LHCN-M2 (cell line): Measurements from ENCODE around the gene OSBPL6. TPM values are rescaled to one million over a fixed set of nuclear protein-coding genes. Genes with fewer than 3 reads are reported as not detected.
"Not testable (repeated sequence)": the region's sequence is repeated elsewhere in the genome, so short reads cannot be mapped to it uniquely, and the experiment has no call there.

ENCODE experiments used
- DNase-seq: peaks from one replicate; pipeline ENCODE4 v3.0.0-alpha.2; 2012; ENCODE audit warnings: low read depth
- total RNA-seq: library from RNA; depleted of rRNA; stranded (reverse); fragments of >200 nt; gene quantifications from 2 replicates; pipeline ENCODE4 v1.2.3, GENCODE V29; 2014

Gene OSBPL6
- total RNA-seq, 1 experiment from 2014 or later = 18.1 TPM

DNA sequence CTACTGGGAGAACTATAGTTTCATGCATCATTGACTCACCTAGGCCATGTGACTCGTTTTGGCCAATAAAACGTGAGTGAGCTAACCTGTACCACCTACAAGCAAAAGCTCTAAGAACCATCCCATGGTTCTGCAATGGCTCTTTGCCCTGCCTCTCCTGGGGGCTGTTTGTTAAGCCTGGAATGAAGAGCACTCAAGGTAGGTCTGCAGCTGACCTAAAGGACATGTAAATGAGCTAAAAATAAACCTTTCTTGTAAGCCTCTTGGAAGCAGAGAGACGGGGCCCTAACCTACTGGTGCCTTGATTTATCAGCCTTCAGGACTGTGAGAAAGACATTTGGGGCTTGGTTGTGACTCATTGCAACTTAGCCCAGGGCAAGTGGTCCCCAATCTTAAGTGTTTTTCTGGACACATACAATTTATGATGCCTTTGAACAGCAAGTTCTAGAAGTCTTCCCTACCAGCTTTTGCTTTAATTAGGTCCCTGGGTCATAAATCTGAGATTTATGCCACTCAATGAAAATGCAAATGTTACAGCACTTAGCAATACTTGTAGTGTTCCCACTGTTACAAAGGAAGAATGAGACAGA, 107.4 kb downstream of the OSBPL6 start:
- no peak for DNase-seq

- peak; percentile 21 for DNase-seq
These were observed 110.0 kb downstream of the OSBPL6 start for GRCh38 chr2:178304333-178304732.

DNA sequence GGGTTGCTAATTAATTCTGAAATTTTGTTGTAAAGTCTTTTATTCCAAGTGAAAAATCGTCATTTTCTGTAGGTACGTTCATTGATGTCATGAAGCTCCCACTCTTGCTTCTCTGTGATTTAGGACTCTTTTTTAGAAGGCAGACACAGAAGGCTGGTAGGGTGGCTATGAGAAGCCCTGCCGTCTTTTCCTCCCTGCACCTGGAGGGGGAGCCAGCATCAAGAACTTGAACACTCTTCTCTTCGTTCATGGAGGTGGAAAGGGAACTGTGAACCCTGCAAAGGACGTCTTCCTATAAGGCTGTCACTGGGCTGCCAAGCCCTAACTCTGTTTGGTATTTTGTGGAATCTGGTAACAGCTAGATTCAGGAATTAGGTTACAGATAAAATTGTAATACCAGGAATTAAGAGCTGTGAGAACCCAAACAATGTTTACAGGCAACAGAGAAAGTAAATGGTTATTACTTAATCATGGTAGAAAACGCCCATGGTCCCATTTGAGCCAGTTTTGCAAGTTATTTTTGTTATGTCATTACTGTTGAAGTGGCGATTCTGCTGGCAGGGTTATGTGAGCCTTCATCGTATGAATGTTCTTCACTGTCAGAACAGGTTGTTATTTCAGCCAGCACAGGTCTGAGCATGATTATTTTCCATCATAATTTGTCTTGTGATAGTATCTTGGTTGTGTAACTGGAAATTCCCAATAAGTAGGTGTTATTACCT, 112.2 kb downstream of the OSBPL6 start:
- peak; percentile 66 for DNase-seq

- DNase-seq = no peak
These were observed 113.3 kb downstream of the OSBPL6 start for GRCh38 chr2:178307650-178308049.

- no peak for DNase-seq
These were observed 115.2 kb downstream of the OSBPL6 start for GRCh38 chr2:178309541-178309940.

DNA sequence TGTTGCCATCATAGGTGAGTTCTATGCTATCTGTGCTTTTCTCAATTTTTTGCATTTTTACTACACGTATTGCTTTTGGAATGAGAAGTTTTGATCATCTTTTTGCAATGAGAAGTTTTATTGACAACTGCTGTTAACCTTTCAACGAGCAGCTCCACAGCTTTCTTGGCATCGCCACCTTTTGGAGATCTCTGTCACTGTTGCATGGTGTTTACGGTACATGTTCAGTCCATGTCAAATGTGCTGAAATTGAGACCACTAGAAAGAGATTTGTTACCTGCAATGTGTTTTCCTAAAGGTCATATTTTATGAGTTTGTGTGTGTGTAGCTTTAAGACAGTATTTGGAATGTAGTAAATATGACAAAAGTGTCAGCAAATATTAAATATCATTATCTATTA, 120.8 kb downstream of the OSBPL6 start:
- DNase-seq = no peak

DNA sequence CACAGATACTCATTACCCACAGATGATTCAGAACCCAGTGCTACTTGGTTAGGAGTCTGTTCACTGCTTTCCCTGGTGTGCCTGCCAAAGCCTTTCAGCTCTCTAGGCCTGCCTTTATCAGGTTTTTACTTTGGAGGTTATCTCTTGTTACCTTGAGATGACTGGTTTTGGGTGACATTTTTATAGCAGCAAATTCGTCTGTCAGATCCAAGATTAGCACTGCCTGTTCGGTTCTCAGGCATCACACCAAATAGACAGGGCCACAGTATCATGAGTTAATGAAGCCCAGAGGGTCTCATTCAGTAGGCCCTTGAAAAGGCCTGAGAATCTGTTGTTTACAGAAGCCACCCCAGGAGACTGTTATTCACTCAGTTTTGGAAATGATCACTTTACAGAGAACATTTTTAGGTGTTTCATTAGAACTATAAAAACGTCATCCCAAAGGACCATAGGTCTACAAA, 121.2 kb downstream of the OSBPL6 start:
- DNase-seq = no peak

DNA sequence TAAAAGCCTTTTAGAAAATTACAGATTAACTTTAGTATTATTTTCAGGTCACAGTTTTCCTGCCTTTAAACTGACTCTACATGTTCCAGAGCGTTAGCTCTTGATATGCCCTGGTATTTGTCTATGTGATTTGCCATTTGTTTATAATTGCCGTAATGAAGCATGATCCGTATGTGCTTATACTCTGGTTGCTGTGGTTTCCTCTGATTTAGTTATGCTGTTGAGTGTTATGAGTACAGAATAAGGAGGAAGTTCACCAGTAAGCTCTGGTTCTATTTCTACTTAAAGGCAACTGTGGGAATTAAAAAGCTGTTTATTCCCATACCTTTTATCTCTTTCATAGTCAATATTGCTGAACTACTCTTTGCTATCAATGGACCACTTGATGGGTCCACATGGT, 123.5 kb downstream of the OSBPL6 start:
- DNase-seq = no peak

GRCh38 chr2:178320011-178320585, 125.8 kb downstream of the OSBPL6 start:
- DNase-seq = no peak

DNA sequence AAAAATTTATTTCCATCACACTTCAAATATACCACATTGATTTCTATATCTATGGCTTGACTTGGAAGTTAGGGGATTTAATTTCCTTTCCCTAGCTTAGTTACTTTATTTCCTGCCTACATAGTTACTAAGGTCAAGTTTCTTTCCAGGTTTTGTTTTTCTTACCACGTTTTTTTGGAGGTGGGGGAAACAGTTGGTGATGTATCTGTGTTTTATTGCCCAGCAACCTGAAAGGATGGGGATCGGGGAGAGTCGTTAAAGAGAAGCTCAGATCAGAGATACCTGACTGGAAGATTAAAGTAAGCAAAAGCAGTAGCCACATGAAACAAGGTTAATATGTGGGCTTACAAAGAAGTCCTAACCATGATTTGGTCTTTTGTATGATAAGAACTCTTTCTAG, 127.8 kb downstream of the OSBPL6 start:
- DNase-seq = no peak

GRCh38 chr2:178323331-178323730, 129.0 kb downstream of the OSBPL6 start:
- DNase-seq = not testable (repeated sequence)

DNA sequence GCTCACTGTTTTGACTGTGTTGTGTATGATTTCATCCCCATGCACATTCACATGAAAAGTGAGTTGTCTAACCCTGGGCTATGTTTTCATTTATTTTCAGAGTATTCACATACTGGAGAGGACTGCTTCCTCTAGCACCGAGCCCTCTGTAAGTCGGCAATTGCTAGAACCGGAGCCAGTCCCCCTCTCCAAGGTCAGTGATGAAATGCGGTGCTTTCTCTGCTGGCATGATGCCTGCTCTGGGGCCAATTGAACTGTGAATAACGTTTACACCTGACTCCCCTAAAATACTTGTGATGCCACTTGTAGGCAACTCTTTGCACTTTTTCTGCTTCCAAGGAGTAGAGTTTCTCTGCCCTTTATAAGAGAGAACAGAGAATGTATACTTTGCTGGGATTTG, 129.8 kb downstream of the OSBPL6 start:
- no peak for DNase-seq

- no peak for DNase-seq
These were observed 131.0 kb downstream of the OSBPL6 start for GRCh38 chr2:178325268-178325667.

- peak; percentile 85 for DNase-seq
These were observed 133.2 kb downstream of the OSBPL6 start for GRCh38 chr2:178327516-178327915.

GRCh38 chr2:178328037-178328436, 133.7 kb downstream of the OSBPL6 start:
- DNase-seq = peak; percentile 88

DNA sequence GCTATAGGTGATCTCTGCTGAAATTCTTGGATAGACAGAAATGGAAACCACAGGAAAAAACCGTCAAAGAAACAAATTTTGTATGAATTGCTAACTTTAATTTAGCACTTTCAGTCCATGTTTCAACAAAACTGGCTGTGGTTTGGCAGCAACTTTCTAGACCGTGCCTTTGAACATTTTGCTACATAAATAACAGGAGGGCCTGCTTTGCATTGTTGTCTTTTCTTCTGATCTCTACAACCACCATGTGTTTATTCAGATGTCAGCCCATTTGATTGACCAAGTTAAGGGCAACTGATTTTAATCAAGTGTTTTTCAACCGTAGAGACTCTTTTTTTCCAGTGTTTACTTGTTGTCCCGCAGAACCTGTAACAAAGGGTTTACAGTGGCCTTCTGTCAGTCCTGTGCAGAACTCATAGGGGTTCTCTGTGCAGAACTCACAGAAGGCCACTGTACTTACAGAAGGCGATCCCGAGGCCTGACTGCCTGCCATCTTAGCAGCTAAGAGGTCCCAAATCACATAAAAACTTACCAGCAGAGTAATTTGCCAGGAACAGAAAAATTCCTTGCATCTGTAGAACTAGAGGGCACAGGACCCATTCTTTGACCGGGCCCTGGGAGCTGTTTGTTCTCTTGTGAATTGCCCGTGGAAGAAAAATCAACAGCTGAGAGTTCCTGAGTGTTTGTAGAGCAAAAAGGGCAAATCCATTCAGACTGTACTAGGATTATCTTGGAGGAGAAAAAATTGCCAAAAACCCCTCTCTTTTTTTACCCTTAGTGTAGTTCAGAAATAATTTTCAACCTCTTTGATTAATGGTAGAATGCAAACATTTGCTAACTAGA, 136.1 kb downstream of the OSBPL6 start:
- peak; percentile 32 for DNase-seq

GRCh38 chr2:178331474-178332432, 137.4 kb downstream of the OSBPL6 start:
- DNase-seq = peak; percentile 95

GRCh38 chr2:178333851-178334250, 139.5 kb downstream of the OSBPL6 start:
- peak; percentile 74 for DNase-seq

DNA sequence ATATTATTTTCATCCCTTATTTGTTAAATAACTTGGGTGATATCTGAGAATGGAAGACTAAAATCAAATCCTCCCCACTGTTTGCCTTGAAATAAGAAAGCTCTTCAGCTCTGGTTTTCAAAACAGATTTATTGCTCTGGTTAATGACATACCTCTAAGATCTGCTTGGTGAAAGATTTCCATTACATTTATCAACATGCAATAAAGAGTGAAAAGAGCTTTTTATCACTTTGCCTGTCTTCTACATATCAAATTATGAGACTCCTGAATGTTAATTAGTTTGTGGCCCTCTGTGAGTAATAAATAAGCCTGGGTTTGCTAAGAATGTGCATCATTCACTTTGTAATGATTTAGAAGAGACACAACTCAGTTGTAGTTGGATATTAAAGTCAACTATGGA, 140.9 kb downstream of the OSBPL6 start:
- no peak for DNase-seq

DNA sequence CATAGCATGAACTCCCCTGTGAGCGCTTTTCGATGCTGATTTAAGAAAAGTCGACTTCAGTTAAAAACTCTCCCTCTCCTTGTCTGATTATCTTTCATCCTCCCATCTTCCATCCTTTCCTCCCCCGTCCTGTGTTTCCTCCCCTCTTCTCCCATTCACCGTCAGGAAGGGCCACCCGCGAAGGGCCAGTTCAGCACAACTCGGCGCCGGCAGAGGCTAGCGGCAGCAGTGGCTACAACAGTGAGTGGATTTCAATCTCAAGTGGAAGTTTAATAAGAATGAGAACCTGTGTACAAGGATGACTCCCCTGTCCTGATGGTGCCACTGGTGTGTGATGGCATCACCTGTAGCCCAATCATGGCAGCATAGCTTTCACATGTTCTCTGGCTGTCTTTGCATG, 149.8 kb downstream of the OSBPL6 start:
- no peak for DNase-seq

DNA sequence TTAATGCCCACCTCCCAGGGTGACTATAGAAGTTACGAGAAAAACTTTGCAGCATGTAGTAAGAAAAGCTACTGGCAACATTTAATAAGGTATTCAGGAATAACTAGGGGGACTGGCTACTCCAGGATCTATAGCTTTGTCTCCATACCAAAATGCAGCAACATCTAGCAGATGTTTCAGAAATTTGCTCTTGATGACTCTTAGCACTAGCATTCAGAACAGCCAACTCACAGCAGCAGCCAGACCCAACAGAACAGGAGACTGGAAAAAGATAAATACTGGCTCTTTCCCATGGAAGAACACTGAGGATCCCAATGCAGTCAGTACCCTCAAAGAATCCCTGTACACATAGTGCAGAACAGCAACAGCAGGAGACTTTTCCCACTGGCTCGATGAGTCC, 151.6 kb downstream of the OSBPL6 start:
- no peak for DNase-seq
